ENCODE results near the gene EFCAB6.

The EFCAB6 gene

DNA sequence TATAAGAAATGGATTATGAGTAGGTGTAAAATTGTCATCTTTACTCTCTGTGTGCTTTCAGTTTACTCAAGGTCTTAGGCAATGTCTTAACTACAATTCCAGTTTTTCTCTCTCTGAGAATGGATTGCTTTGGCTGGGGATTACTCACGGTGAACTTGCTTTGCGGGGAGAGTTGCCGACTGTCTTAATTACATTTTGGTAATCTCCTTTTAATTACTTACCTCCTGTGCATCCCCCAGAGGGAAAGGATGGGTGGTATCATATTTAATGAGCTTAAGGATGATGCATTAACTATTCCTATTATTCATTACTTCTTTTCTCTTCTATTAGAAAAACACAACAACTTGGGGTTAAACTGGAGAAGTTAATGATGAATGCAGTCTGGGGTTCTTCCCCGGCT is 240.9 kb downstream of the EFCAB6 start:
- TF ChIP-seq, protein P1, sequence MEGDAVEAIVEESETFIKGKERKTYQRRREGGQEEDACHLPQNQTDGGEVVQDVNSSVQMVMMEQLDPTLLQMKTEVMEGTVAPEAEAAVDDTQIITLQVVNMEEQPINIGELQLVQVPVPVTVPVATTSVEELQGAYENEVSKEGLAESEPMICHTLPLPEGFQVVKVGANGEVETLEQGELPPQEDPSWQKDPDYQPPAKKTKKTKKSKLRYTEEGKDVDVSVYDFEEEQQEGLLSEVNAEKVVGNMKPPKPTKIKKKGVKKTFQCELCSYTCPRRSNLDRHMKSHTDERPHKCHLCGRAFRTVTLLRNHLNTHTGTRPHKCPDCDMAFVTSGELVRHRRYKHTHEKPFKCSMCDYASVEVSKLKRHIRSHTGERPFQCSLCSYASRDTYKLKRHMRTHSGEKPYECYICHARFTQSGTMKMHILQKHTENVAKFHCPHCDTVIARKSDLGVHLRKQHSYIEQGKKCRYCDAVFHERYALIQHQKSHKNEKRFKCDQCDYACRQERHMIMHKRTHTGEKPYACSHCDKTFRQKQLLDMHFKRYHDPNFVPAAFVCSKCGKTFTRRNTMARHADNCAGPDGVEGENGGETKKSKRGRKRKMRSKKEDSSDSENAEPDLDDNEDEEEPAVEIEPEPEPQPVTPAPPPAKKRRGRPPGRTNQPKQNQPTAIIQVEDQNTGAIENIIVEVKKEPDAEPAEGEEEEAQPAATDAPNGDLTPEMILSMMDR (conservative IDR thresholded peaks at IDR 0.05; ENCODE audit: low read depth, low read length): no peak
- DNase-seq (ENCODE audit: low read depth): no peak
- H3K4me3 ChIP-seq (ENCODE audit: low read length): no peak overlapping the region

DNA sequence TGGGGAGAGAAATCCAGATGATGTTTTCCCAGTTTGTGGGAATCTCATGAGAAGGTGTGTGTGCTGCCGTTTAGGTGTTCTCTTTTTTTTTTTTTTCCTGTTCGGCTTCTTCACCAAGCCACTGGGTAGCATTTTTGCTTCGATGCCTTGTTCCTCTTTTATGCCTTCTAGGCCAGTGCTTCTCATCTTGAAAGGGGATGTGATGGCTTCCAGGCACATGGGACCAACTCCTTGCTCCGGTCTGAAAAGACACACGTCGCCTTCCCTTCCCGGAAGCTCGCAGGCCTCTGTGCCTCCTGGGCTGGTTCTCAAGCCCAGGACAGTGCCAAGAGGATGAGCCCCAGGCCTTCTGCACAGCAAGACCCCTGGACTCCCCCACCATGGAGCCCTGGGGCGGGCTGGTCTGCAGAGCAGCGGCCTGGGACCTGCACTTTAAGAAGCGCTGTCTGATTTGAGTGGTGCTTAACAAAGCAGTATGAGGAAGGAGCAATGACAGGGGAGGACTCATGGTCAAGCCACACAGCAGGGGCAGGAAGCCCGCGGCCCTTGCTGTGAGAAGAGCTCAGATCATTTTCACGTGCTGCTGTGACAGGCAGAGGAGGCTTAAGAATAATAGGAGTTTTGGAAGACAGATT is 241.5 kb downstream of the EFCAB6 start:
- TF ChIP-seq, protein P1 (conservative IDR thresholded peaks at IDR 0.05; ENCODE audit: low read depth, low read length): no peak

DNA sequence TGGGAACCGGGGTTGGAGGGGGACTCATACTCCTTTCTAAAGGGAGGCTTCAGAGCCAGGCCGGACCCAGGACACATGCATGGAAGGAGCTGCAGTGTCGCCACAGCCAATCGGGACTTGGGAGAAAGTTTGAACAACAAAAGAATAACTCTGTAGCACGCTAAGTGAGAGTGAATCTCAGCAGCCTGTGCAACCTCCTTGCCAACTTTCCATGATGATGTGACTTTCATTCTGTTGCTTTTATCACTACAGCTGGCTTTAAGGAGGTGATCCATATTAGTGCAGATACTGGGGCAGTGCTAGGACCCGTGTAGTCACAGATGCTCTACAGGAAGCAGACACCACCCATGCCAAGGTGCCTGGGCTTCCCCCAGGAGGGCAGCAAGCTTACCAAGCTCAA is 243.0 kb downstream of the EFCAB6 start:
- no peak overlapping the region for H3K4me3 ChIP-seq (ENCODE audit: low read length)
- no peak for DNase-seq (ENCODE audit: low read depth)
- TF ChIP-seq, protein P1 (conservative IDR thresholded peaks at IDR 0.05; ENCODE audit: low read depth, low read length): no peak

More for the DNA sequence above, 241.5 kb downstream of the EFCAB6 start:
- DNase-seq (ENCODE audit: low read depth): no peak
- no peak overlapping the region for H3K4me3 ChIP-seq (ENCODE audit: low read length)

DNA sequence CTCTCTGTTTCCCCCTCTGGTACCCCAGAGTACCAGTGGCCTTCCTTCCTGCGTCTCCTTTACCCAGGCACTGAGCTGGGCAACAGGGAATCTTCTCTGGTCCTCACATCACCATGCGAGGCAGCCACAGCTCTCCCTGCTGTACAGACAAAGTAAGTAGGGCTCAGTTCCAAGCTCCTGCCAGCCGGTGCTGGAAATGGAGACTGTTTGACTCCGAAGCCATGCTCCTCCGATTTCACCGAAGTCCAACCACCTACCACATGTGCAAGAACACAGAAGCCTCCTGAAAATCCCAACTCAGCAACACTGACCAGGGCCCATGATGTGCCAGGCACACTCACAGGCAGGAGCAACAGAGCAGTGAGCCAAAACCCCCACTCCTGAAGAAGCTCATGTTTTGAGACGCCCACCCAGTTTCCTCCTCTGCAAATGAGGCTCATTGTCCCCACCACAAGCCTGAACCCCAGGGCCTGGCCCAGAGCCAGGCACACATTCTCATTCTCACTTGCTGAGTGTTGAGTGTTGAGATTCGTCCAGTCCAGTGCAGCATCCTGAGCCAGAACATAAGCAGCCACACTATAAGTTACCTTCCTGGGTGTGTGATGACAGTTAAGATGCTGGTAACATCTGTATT is 244.3 kb downstream of the EFCAB6 start:
- H3K4me3 ChIP-seq (ENCODE audit: low read length): no peak overlapping the region
- no peak for DNase-seq (ENCODE audit: low read depth)
- TF ChIP-seq, protein P1 (conservative IDR thresholded peaks at IDR 0.05; ENCODE audit: low read depth, low read length): no peak

DNA sequence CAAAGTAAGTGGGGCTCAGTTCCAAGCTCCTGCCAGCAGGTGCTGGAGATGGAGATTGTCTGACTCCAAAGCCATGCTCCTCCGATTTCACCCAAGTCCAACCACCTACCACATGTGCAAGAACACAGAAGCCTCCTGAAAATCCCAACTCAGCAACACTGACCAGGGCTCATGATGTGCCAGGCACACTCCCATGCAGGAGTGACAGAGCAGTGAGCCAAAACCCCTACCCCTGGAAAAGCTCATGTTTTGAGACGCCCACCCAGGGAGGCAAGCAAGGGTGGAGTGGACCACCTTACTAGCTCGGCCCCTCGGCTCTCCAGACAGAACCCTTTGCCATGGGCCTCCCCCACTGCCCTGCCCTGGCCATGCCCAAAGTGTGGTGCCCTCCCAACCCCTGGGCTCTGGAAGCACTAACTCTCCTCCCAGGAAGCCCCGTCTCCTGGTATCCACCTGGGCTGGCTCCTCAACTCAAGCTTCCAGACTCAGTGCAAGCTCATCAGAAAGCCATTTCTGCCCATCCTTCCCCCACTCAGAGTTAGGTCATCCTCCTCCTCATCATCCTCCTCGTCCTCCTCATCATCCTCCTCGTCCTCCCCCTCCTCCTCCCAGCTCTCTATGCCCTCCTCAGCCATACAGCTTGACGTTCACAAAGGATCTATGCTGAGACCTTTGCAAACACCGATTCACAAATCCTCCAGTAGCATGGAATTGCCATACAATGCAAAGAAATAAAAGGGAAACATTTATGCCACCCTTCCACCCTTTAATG is 245.4 kb downstream of the EFCAB6 start:
- DNase-seq (ENCODE audit: low read depth): no peak
- H3K4me3 ChIP-seq (ENCODE audit: low read length): no peak overlapping the region
- TF ChIP-seq, protein P1 (conservative IDR thresholded peaks at IDR 0.05; ENCODE audit: low read depth, low read length): no peak

DNA sequence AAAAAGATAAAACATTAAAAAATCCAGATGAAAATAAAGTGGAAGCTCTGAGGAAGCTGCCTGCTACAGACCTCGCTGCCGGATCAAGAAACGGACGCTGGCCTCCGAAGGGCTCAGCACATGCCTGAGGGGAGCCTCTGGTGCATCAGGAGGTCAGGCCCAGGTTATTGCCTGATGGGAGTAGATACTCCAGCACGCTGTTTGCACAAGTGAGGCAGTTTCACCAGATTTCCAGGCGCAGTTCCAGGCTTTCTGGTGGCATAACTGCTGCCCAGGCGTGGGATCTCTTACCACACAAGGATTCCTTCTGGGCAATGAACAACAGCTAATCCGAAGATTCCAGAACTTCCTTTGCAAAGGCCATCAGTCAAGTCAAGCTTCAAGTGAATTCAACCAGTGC is 246.1 kb downstream of the EFCAB6 start:
- DNase-seq (ENCODE audit: low read depth): no peak
- H3K4me3 ChIP-seq (ENCODE audit: low read length): no peak overlapping the region
- TF ChIP-seq, protein P1 (conservative IDR thresholded peaks at IDR 0.05; ENCODE audit: low read depth, low read length): no peak

Measured in retinal pigment epithelial cell (primary cell).